Measurements from ENCODE around the gene PPARG.
"Not testable (repeated sequence)": the region's sequence is repeated elsewhere in the genome, so short reads cannot be mapped to it uniquely, and the experiment has no call there.

DNA sequence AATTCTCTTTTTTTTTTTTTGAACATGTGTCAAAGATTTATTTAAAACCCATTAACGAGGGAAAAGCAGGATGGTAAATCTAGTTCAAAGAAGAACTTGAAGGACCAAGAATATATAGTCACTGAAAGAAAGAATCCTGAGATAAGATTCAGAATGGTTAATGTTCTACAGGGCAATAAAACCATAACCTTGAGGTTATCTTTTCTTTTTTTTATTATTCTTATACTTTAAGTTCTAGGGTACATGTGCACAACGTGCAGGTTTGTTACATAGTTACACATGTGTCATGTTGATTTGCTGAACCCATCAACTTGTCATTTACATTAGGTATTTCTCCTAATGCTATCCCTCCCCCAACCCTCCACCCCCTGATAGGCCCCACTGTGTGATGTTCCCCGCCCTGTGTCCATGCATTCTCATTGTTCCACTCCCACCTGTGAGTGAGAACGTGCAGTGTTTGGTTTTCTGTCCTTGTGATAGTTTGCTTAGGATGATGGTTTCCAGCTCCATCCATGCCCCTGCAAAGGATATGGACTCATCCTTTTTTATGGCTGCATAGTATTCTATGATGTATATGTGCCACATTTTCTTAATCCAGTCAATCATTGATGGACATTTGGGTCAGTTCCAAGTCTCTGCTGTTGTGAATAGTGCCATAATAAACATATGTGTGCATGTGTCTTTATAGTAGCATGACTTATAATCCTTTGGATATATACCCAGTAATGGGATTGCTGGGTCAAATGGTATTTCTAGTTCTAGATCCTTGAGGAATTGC is 97.8 kb downstream of the PPARG start:
- TF ChIP-seq, protein P1, sequence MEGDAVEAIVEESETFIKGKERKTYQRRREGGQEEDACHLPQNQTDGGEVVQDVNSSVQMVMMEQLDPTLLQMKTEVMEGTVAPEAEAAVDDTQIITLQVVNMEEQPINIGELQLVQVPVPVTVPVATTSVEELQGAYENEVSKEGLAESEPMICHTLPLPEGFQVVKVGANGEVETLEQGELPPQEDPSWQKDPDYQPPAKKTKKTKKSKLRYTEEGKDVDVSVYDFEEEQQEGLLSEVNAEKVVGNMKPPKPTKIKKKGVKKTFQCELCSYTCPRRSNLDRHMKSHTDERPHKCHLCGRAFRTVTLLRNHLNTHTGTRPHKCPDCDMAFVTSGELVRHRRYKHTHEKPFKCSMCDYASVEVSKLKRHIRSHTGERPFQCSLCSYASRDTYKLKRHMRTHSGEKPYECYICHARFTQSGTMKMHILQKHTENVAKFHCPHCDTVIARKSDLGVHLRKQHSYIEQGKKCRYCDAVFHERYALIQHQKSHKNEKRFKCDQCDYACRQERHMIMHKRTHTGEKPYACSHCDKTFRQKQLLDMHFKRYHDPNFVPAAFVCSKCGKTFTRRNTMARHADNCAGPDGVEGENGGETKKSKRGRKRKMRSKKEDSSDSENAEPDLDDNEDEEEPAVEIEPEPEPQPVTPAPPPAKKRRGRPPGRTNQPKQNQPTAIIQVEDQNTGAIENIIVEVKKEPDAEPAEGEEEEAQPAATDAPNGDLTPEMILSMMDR (IDR thresholded peaks at IDR 0.05): not testable (repeated sequence)
- not testable (repeated sequence) for TF ChIP-seq POLR2A (IDR thresholded peaks at IDR 0.05)

Data from Peyer's patch (tissue), 4 donors.